H1 (cell line): ENCODE results near the gene LCMT1. TPM values are rescaled to one million over a fixed set of nuclear protein-coding genes. Genes with fewer than 3 reads are reported as not detected.

Source experiments
- CTCF ChIA-PET: fragments of 300-600 bp; sonication (Branson Sonifier 250); formaldehyde crosslinking; loops from one replicate; lab custom pipeline; 2021; ENCODE audit not compliant: partially characterized antibody; lab: Charles Lee
- POLR2A ChIA-PET: fragments of 300-600 bp; sonication (Branson Sonifier 250); formaldehyde crosslinking; loops from one replicate; lab custom pipeline; 2021; ENCODE audit warnings: inconsistent platforms; ENCODE audit not compliant: partially characterized antibody; lab: Charles Lee
- DNase-seq, 2 experiments: peaks; one replicate each; pipeline versions ENCODE4 v3.0.0 to v3.0.0-alpha.2; 2010 to 2022; ENCODE audit warnings: low spot score in 2 of 2, low read depth in 1 of 2, mixed read lengths in 1 of 2
- FAIRE-seq: peaks from 2 replicates; lab custom pipeline; 2011; peaks lifted over from hg19 to GRCh38; lab: Jason Lieb, UNC
- H2AFZ ChIP-seq: 2 replicates; pipeline ENCODE4 v1.8.1; 2012; ENCODE audit warnings: low read length, inconsistent platforms
- H2AK5ac ChIP-seq: 2 replicates; pipeline ENCODE4 v1.6.1; 2013; ENCODE audit warnings: low read depth, low read length
- H2BK120ac ChIP-seq: replicated peaks from 2 replicates; pipeline ENCODE3; 2013; ENCODE audit warnings: low read depth, low read length, inconsistent platforms
- H2BK12ac ChIP-seq: 2 replicates; pipeline ENCODE4 v1.6.1; 2013; ENCODE audit warnings: low read depth, low read length
- H2BK15ac ChIP-seq: 2 replicates; pipeline ENCODE4 v1.6.1; 2013; ENCODE audit warnings: low read length
- H2BK20ac ChIP-seq: 2 replicates; pipeline ENCODE4 v1.6.1; 2013; ENCODE audit warnings: low read length
- H2BK5ac ChIP-seq: 2 replicates; pipeline ENCODE4 v1.6.1; 2013; ENCODE audit warnings: low read depth, low read length
- H3K14ac ChIP-seq: 2 replicates; pipeline ENCODE4 v1.6.1; 2013; ENCODE audit warnings: inconsistent platforms; ENCODE audit not compliant: insufficient read length
- H3K18ac ChIP-seq: 2 replicates; pipeline ENCODE4 v1.6.1; 2013; ENCODE audit warnings: low read length; ENCODE audit errors: extremely low read depth
- H3K23ac ChIP-seq: 2 replicates; pipeline ENCODE4 v1.6.1; 2013; ENCODE audit warnings: inconsistent platforms; ENCODE audit not compliant: insufficient read length
- H3K23me2 ChIP-seq: 2 replicates; pipeline ENCODE4 v1.6.1; 2013; ENCODE audit warnings: low read depth, low read length
- H3K27ac ChIP-seq: 2 replicates; pipeline ENCODE4 v1.6.1; 2011; ENCODE audit warnings: low read depth, low read length, inconsistent platforms
- H3K27me3 ChIP-seq, 4 experiments: replicated peaks in 1 of 4; 1 replicate in 1 of 4; 2 replicates in 3 of 4; pipeline versions ENCODE4 v1.6.1 to v1.8.1; 2011 to 2013; ENCODE audit warnings: low read length in 3 of 4, mild to moderate bottlenecking in 3 of 4, inconsistent platforms in 2 of 4, mixed read lengths in 2 of 4, moderate library complexity in 1 of 4; ENCODE audit not compliant: control insufficient read depth in 3 of 4, insufficient read depth in 3 of 4; ENCODE audit errors: extremely low read depth in 1 of 4
- H3K36me3 ChIP-seq, 4 experiments: 2 replicates each; pipeline versions ENCODE4 v1.6.1 to v1.8.1; 2011 to 2013; ENCODE audit warnings: mild to moderate bottlenecking in 4 of 4, low read length in 3 of 4, moderate library complexity in 2 of 4, control low read depth in 1 of 4, inconsistent platforms in 1 of 4; ENCODE audit not compliant: insufficient read depth in 4 of 4, control insufficient read depth in 2 of 4
- H3K4ac ChIP-seq: replicated peaks from 2 replicates; pipeline ENCODE3; 2013; ENCODE audit warnings: low read length, low read depth, mixed read lengths, inconsistent platforms; ENCODE audit not compliant: insufficient read length
- H3K4me1 ChIP-seq, 4 experiments: replicated peaks in 1 of 4; 1 replicate in 1 of 4; 2 replicates in 3 of 4; pipeline versions ENCODE4 v1.6.1 to v1.8.1; 2011 to 2013; ENCODE audit warnings: low read length in 3 of 4, inconsistent platforms in 2 of 4, mixed read lengths in 1 of 4; ENCODE audit not compliant: insufficient read depth in 4 of 4, control insufficient read depth in 3 of 4
- H3K4me2 ChIP-seq, 2 experiments: 2 replicates each; pipeline versions ENCODE4 v1.6.1 to v1.8.1; 2011 to 2013; ENCODE audit warnings: low read depth in 2 of 2, low read length in 2 of 2, control low read depth in 1 of 2, inconsistent platforms in 1 of 2, mild to moderate bottlenecking in 1 of 2; ENCODE audit not compliant: insufficient read depth in 1 of 2
- H3K4me3 ChIP-seq, 4 experiments: fragments of 200-600, 300-600 bp in 1 of 4; sonication (generic), shearing (Covaris generic), sonication (Bioruptor Twin) in 1 of 4; 2 replicates each; pipeline versions ENCODE4 v1.5.1 to v1.8.1; 2011 to 2016; ENCODE audit warnings: low read length in 4 of 4, low read depth in 3 of 4, control low read depth in 2 of 4, inconsistent platforms in 2 of 4, mild to moderate bottlenecking in 2 of 4, mixed read lengths in 1 of 4, moderate library complexity in 1 of 4; ENCODE audit not compliant: insufficient read depth in 2 of 4; ENCODE audit errors: extremely low read depth in 1 of 4
- H3K56ac ChIP-seq: replicated peaks from 2 replicates; pipeline ENCODE3; 2013; ENCODE audit warnings: low read depth, mild to moderate bottlenecking, mixed read lengths, low read length, inconsistent platforms; ENCODE audit not compliant: insufficient read length
- H3K79me1 ChIP-seq: 2 replicates; pipeline ENCODE4 v1.6.1; 2013; ENCODE audit warnings: low read depth, low read length, control low read depth
- H3K79me2 ChIP-seq, 2 experiments: 2 replicates each; pipeline versions ENCODE4 v1.6.1 to v1.8.1; 2012 to 2013; ENCODE audit warnings: low read length in 2 of 2, mild to moderate bottlenecking in 2 of 2, inconsistent platforms in 1 of 2; ENCODE audit not compliant: insufficient read depth in 2 of 2, control insufficient read depth in 1 of 2
- H3K9ac ChIP-seq, 4 experiments: replicated peaks in 1 of 4; 1 replicate in 1 of 4; 2 replicates in 3 of 4; pipeline versions ENCODE4 v1.6.1 to v1.8.1; 2011 to 2013; ENCODE audit warnings: low read depth in 3 of 4, low read length in 3 of 4, control low read depth in 2 of 4, mild to moderate bottlenecking in 2 of 4, moderate library complexity in 2 of 4, inconsistent platforms in 1 of 4; ENCODE audit errors: extremely low read depth in 1 of 4
- H3K9me3 ChIP-seq, 2 experiments: 2 replicates each; pipeline versions ENCODE4 v1.6.1 to v1.8.1; 2012 to 2013; ENCODE audit warnings: mild to moderate bottlenecking in 2 of 2, moderate library complexity in 2 of 2, control low read depth in 1 of 2, inconsistent platforms in 1 of 2, low read depth in 1 of 2, low read length in 1 of 2, mixed read lengths in 1 of 2; ENCODE audit not compliant: insufficient read depth in 2 of 2
- H4K20me1 ChIP-seq, 2 experiments: replicated peaks in 1 of 2; 2 replicates each; pipeline versions ENCODE3 to v1.8.1; 2011 to 2013; ENCODE audit warnings: inconsistent platforms in 2 of 2, low read length in 2 of 2, mild to moderate bottlenecking in 1 of 2; ENCODE audit not compliant: insufficient read depth in 2 of 2, control insufficient read depth in 1 of 2
- H4K5ac ChIP-seq: 2 replicates; pipeline ENCODE4 v1.6.1; 2013; ENCODE audit warnings: low read length, low read depth, mixed read lengths, inconsistent platforms; ENCODE audit not compliant: insufficient read length
- H4K8ac ChIP-seq: 2 replicates; pipeline ENCODE4 v1.8.0; 2013; ENCODE audit warnings: mild to moderate bottlenecking, moderate library complexity, low read length, inconsistent platforms; ENCODE audit not compliant: insufficient read depth; ENCODE audit errors: extremely low read depth
- H4K91ac ChIP-seq: replicated peaks from 2 replicates; pipeline ENCODE3; 2013; ENCODE audit warnings: low read length, mixed read lengths, inconsistent platforms; ENCODE audit not compliant: insufficient read length
- CEBPB ChIP-seq: IDR thresholded peaks from 2 replicates; pipeline ENCODE4 v1.6.1; 2012; ENCODE audit warnings: low read depth, low read length
- FOSL1 ChIP-seq: IDR thresholded peaks from 2 replicates; pipeline ENCODE4 v1.6.1; 2011; ENCODE audit warnings: mild to moderate bottlenecking, low read depth, low read length, moderate library complexity; ENCODE audit not compliant: insufficient read depth
- GABPA ChIP-seq: IDR thresholded peaks from 2 replicates; pipeline ENCODE4 v1.6.1; 2011; ENCODE audit warnings: mild to moderate bottlenecking, low read length, moderate library complexity, borderline replicate concordance; ENCODE audit not compliant: insufficient read depth
- HDAC2 ChIP-seq, 2 experiments: fragments of 300-600 bp in 1 of 2; sonication (generic) in 1 of 2; IDR thresholded peaks; 2 replicates each; pipeline ENCODE4 v1.6.1; 2011 to 2012; ENCODE audit warnings: low read depth in 2 of 2, low read length in 2 of 2, mild to moderate bottlenecking in 2 of 2, moderate library complexity in 2 of 2, borderline replicate concordance in 1 of 2, inconsistent platforms in 1 of 2
- HDAC6 ChIP-seq: IDR thresholded peaks from one replicate; pipeline ENCODE4 v1.7.1; 2012; ENCODE audit warnings: low read depth, mild to moderate bottlenecking, inconsistent platforms, low read length, moderate library complexity
- JUN ChIP-seq: IDR thresholded peaks from 2 replicates; pipeline ENCODE4 v1.6.1; 2011; ENCODE audit warnings: low read depth, mild to moderate bottlenecking, improper control_type of control experiment, low read length
- JUND ChIP-seq: IDR thresholded peaks from 2 replicates; pipeline ENCODE4 v1.6.1; 2011; ENCODE audit warnings: mild to moderate bottlenecking, improper control_type of control experiment, low read length
- POU5F1 ChIP-seq: IDR thresholded peaks from 2 replicates; pipeline ENCODE4 v1.6.1; 2011; ENCODE audit warnings: low read depth, mild to moderate bottlenecking, low read length, moderate library complexity
- SIX5 ChIP-seq: IDR thresholded peaks from 2 replicates; pipeline ENCODE4 v1.6.1; 2011; ENCODE audit warnings: mild to moderate bottlenecking, low read depth, low read length
- SP1 ChIP-seq: IDR thresholded peaks from 2 replicates; pipeline ENCODE4 v1.6.1; 2011; ENCODE audit warnings: low read depth, low read length
- SP4 ChIP-seq: IDR thresholded peaks from 2 replicates; pipeline ENCODE4 v1.6.1; 2012; ENCODE audit warnings: low read length, inconsistent platforms
- WGBS, 2 experiments: shearing (Covaris generic) in 1 of 2; methylation state at CpG; one replicate each; pipeline versions ENCODE4 v1.1.6 to v1.1.7; 2013 to 2015; ENCODE audit warnings: low lambda C conversion rate in 2 of 2, mixed read lengths in 2 of 2, inconsistent platforms in 1 of 2, low coverage in 1 of 2, missing lambda C conversion rate in 1 of 2; ENCODE audit not compliant: insufficient replicate concordance in 2 of 2, insufficient coverage in 1 of 2, insufficient read length in 1 of 2; ENCODE audit errors: extremely low coverage in 1 of 2, missing lambda C conversion rate in 1 of 2; 5-methylcytosine and 5-hydroxymethylcytosine counted together
- polyA plus RNA-seq, 7 experiments: library from polyadenylated mRNA; depleted of rRNA in 3 of 7; stranded (reverse) in 5 of 7; unstranded in 2 of 7; fragments of >200 nt in 5 of 7; fragments of 200-250 nt in 2 of 7; gene quantifications; 1 replicate in 5 of 7; 2 replicates in 1 of 7; 4 replicates in 1 of 7; pipeline versions ENCODE4 v1.2.1 to v1.2.3, GENCODE V29; 2011 to 2013; ENCODE audit warnings: missing spikeins in 2 of 7, mixed read lengths in 2 of 7
- total RNA-seq: library from RNA; stranded (reverse); fragmentation: NEBNext Ultra II Directional; extraction: Animal tissue kit (Norgen Biotek cat#: 25700); gene quantifications from 2 replicates; pipeline ENCODE4 v1.2.1, GENCODE V29; 2021

Gene LCMT1
- total and polyA plus RNA-seq, 2 of the 8 experiments (the other 6 are each of a cell fraction or from before 2014, with no cell fraction given): 61.0 to 80.8 TPM

DNA sequence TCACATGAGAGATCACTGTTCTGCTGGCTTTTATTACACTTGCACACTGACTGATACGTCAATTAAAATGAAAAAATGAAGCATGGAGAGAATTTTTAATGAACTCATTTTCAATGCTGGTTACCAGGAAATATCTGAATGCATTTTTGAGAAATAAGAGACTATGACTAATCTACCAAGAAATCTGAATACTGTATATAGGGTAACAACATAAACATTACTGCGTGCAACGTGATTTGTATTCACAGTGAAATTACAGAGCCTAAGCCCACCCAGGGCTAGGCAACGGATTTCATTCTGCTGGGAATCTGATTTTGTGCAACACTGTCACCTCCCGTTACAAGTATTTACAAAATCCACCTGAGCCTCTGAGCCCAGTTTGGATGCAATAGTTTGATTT lies 23.8 kb upstream of the LCMT1 start:
- no peak for FAIRE-seq
- Histone ChIP-seq H3K27me3 (no peaks in the 10 kb centered on the region), H2BK120ac (no peak overlapping the region), H3K9me3 (no peaks in the 10 kb centered on the region), H3K79me2 (no peaks in the 10 kb centered on the region), H4K8ac (no peak overlapping the region), H3K14ac (no peak overlapping the region), H3K4me2 (no peak overlapping the region), H4K5ac (no peak overlapping the region), H3K79me1 (no peaks in the 10 kb centered on the region), H3K4me3 (no peak overlapping the region), H2BK15ac (no peak overlapping the region), H3K9ac (no peak overlapping the region), H2AFZ (no peak overlapping the region), H3K36me3 (no peaks in the 10 kb centered on the region), H3K56ac (no peak overlapping the region), H3K27ac (no peak overlapping the region), H2BK12ac (no peak overlapping the region), H3K4ac (no peak overlapping the region), H2AK5ac (no peak overlapping the region), H3K23ac (no peak overlapping the region), H3K18ac (no peak overlapping the region), H2BK5ac (no peak overlapping the region), H3K4me1 (no peaks in the 10 kb centered on the region), H2BK20ac (no peak overlapping the region), H4K20me1 (no peaks in the 10 kb centered on the region), H4K91ac (no peak overlapping the region), H3K23me2 (no peaks in the 10 kb centered on the region)
- DNase-seq: no peak
- CTCF ChIA-PET: interaction anchor here (0.7 kb wide), 1 partner anchor 109 kb away, joined by 3 read pairs; no protein-coding TSS in a partner anchor
- POLR2A ChIA-PET: no interaction called here
- WGBS, 2 experiments: 65% methylated on average over 5 of the region's 5 CpGs; no CpG with 5 or more reads in 1 of the 2 experiments
- TF ChIP-seq JUN (no peak), SP1 (no peak), SIX5 (no peak), JUND (no peak), SP4 (no peak), FOSL1 (no peak), GABPA (no peak), HDAC6 (no peak), CEBPB (no peak), HDAC2 (IDR thresholded peaks at IDR 0.05; ENCODE audit: borderline replicate concordance in 1 of 2, low read depth in 2 of 2, low read length in 2 of 2) (no peak), POU5F1 (no peak)
